HG03342 (cell line): ENCODE measurements around the gene HOXD1.

ENCODE experiments used
- ATAC-seq: cut with Tn5 transposase; IDR thresholded peaks from one replicate; pipeline ENCODE4 v1.9.1; 2021; ENCODE audit warnings: mild to moderate bottlenecking, moderate library complexity; ENCODE audit not compliant: unreplicated experiment

The HOXD1 gene

DNA sequence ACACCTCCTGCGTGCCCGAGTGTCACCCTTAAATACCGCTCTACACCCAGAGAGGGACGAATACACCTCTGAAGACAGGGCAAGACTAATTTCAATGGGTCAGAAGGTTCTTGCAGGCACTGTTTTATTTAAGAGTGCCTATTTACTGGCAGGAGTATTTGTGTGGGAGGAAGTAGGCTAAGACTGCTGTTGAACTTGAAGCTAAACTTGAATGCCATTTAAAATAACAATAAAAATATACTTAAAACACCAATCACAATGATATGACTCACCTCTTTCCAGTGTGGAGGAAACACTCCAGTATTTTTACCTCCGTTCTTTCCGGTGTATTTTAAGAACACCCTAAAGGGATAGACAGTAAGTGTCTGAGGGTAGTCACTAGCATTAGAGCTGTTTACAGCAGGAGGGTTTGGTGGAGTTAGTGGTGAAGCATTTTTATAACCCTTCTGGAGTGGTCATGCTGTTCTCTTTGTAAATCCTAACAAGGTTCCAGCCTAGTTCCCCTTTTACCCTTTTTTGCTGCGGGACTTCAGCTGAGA is 9.6 kb upstream of the HOXD1 start:
- no peak for ATAC-seq

DNA sequence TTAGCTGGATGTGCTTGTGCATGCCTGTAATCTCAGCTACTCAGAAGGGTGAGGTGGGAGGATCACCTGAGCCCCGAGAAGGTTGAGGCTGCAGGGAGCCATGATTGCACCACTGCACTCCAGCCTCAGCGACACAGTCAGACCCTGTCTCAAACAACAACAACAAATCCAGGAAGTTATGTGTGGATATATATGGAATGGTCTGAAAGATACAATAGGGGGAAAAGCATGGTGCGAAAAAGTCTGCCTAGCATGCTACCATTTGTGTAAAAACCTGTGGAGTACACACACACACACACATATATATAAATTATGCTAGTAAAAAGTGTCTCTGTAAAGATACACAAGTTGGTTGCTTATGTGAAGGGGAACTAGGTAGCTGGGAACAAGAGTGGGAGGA is 6.9 kb upstream of the HOXD1 start:
- no peak for ATAC-seq

DNA sequence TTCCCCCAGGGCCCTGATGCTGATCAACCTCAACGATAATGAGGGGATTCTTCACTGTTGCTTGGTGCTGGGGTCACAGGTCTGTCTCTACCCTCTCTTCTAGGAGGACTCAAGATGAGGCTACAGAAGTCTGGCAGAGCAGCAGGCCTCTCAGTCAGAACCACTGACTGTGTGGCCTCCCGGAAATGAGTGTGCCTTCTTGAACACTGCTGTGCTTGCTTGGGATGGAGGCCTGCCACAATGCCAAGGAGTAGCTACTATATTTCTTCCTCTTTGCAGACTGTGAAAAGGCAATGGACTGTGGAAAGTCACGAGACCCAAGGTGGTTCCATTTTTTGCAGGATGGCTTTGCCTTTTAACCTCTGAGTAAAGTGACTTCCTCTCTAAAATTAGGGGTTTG is 5.8 kb upstream of the HOXD1 start:
- no peak for ATAC-seq

DNA sequence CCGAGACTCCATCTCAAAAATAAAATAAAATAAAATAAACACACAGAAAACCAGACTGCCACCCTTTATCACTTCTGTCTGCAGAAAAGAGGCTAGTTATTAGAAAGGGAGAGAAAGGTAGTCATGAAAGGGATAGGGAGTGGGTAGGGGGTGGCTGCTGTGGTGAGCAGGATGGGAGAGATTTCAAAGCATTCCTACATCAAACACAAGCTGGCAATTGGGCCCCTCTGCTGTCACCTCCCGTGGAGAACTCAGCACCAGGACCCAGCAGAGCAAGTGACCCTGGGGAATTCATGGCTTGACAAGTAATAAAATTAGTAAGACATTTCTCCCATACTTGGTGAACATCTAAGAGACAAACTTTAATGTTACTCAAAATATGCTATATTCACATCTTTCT is 3.7 kb upstream of the HOXD1 start:
- ATAC-seq: no peak

DNA sequence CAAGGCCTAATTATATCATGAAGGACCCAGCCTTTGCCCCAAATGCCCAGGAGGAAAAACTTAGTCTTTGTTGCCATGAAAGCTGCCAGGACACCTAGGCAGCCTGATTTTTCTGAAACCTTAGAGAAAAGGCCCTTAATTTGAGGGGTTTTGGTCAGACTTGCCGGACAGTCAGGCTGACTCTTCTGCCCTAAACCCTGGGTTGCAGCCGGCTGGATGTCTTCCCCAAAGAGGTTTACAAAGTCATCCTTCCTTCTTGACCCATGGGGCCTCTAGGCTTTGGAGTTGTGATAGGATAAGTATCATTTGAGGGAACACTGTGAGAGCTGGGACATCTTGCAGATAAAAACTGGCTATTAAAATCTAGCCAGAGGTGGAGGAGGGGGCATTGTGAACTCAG is 2.4 kb upstream of the HOXD1 start:
- ATAC-seq: no peak

DNA sequence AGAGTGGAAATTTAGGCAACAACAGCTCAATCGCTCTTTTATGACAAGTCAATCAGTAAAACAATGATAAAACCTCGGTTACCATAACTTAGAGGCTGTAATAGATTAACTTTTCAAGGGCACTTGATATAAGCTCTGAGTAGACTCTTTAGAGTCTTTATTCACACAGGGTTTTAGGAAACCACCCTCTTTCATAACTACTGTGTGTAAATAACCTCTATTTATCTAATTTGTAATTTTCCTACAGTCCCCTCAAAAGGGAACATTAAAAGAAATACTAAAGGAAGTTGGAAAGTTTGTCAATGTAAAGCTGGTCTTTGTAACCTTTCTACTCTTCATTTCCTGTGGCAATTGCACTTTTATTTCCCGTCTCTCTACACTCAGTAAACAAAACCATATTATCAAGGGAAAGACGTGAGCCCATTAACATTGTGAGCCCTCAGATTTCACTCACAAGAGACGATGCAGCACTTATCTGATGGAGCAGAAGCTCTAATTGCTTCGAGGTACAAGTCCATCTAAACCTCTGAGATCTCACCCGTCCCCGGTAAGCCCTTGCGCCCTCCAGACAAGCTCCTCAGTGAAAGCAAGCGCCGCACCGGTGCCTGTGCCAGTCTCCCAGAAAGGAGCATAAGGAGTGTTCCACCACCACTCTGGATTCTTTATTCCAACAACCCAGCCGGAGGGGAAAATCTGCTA is 1.1 kb upstream of the HOXD1 start:
- ATAC-seq: no peak

DNA sequence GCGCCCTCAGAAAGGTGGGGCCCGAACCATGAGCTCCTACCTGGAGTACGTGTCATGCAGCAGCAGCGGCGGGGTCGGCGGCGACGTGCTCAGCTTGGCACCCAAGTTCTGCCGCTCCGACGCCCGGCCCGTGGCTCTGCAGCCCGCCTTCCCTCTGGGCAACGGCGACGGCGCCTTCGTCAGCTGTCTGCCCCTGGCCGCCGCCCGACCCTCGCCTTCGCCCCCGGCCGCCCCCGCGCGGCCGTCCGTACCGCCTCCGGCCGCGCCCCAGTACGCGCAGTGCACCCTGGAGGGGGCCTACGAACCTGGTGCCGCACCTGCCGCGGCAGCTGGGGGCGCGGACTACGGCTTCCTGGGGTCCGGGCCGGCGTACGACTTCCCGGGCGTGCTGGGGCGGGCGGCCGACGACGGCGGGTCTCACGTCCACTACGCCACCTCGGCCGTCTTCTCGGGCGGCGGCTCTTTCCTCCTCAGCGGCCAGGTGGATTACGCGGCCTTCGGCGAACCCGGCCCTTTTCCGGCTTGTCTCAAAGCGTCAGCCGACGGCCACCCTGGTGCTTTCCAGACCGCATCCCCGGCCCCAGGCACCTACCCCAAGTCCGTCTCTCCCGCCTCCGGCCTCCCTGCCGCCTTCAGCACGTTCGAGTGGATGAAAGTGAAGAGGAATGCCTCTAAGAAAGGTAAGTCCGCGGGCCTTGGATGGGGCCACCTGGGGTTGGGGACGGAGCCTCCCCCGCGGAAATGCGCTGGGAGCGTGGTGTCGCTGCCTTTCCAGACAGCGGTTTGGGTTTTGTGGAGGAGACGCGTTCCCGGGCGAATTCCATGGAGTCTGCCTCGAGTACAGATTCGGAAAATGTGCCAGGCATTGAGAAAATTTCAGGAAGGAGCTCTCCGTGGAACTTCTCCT is 559 bp downstream of the HOXD1 start:
- ATAC-seq: no peak

DNA sequence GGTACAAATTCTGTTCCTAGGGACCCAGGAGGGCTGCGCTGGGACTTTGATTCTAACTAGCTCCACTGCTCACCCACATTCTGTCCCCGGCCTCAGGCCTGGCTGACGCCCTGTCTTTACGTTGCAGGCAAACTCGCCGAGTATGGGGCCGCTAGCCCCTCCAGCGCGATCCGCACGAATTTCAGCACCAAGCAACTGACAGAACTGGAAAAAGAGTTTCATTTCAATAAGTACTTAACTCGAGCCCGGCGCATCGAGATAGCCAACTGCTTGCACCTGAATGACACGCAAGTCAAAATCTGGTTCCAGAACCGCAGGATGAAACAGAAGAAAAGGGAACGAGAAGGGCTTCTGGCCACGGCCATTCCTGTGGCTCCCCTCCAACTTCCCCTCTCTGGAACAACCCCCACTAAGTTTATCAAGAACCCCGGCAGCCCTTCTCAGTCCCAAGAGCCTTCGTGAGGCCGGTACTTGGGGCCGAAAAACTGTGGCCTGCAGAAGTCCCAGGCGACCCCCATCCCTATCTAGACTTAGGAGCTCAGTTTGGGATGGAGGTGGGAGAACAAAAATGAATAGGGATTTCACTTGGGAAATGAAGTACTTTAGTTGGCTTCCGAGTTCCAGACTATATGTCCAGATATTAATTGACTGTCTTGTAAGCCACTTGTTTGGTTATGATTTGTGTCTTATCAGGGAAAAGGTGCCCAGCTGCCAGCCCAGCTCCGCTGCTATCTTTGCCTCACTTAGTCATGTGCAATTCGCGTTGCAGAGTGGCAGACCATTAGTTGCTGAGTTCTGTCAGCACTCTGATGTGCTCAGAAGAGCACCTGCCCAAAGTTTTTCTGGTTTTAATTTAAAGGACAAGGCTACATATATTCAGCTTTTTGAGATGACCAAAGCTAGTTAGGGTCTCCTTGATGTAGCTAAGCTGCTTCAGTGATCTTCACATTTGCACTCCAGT is 1.5 kb downstream of the HOXD1 start:
- no peak for ATAC-seq

DNA sequence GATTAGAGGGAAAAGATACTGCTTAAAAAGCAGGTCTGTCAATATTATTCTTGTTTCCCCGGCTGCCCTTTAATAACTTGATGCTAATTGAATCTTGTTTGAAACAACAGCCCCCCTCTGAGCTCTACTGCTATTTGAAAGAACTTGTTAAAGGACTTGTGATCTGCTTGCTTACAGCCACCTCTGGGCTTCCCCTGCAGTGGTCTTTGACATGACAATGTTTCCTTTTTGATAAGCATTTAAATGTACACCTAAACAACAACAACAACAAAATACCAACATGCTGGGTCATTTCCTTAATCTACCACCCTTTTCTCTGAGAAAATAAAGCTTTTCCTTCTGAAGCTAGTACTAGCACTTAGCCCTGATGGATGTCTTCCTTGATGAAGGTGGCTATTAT is 3.9 kb downstream of the HOXD1 start:
- ATAC-seq: no peak

DNA sequence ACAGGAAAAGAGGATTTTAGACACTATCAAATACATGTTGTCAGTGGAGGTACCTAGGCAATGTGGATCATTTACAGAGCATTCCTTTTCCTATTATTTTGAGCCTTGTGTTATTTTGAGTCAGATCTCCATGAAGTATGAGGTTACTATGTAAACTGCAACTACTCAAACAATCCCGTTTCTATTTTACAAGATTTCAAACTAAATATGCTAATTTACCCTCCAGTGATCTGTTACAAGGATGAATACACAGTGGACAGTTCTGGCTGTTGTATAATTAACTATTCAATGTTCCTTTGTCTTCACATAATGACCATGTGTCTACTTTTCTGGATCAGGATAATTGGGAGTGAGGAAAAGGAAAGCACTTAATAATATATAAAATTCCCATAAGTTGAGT is 4.6 kb downstream of the HOXD1 start:
- ATAC-seq: no peak

DNA sequence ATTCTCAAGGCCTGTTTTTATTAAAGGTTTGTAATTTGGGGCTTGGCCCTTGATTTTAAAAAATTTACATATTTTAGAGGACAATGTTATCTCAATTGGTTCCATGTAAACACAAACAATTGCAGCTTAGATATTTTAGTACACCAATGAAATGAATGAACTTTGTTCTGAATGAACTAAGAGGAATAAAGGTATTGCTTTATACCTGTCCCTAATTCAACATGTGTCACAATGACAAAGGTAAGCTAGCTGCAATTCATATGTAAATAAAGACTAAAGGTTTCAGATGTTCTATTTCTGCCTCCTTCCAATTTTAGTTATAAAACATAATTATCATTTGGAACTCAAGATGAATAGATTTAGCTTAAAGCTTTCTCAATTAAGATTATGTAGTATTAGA is 11.4 kb downstream of the HOXD1 start:
- no peak for ATAC-seq

DNA sequence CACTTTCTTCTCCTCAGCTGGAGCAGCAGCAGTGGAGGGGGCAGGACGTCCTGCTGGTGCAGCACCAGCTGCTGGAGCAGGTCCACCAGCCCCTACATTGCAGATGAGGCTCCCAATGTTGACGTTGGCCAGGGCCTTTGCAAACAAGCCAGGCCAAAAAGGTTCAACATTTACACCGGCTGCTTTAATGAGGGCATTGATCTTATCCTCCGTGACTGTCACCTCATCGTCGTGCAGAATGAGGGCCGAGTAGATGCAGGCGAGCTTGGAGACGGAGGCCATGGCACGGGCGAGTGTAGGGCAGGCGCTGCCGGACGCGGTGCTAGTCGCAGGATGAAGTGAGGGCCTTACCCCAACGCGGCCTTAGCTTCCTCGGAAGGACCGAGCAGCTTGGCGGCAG is 12.5 kb downstream of the HOXD1 start:
- ATAC-seq: no peak

DNA sequence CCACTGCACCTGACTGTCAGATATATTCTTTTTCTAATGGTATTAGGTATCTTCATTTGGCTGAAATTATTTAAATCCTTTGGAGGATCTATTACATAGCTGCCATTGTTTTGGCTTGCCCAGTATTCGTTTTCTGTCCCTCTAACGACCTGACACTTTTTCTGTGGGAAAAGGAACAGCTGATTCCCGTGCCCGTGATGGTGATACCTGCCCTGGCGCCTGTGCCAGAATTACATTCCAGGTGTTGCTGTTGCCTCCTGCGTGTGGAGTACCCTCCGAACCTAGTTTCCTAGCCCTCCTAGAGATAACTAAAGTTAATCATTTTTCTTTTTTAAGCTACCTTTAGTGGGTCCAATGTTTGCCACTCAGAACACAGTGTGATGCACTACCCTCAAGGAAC is 14.0 kb downstream of the HOXD1 start:
- ATAC-seq: no peak

DNA sequence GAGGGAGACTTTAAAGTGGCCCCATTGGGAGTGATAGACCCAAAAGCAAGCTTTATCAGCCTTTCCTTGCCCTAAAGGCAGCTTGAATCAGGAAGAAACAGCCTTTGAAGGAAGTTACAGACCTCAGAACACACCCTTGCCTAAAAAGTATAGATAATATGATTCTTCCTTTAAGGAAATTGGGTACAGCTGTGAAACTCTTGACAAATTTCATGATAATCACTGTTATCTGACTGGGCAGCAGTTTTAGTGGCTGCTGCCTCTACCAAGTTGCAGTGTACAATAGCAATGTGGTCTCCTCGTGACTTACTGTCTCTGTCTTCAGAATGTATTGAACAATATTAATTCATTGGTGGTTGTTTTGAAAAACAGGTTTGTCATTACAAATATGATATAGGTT is 16.7 kb downstream of the HOXD1 start:
- no peak for ATAC-seq

DNA sequence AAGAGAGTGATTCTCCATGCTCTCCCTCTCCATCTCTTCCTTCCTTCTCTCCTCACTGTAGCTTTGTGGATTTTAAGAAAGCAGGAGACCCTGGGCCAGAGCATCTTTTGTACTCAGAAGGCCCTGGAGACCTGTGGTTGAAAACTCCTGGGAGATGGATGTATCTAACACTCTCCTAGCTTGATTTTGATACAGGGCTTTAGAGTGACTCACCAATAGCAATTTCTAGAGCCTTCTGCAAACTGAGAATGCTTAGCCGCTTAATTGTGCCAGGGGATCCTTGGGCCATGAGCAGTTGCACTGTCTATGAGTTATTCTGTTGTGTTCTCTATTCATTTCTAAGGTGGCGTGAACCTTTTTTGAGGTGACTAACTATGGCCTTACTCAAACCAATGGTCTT is 17.7 kb downstream of the HOXD1 start:
- ATAC-seq: no peak

DNA sequence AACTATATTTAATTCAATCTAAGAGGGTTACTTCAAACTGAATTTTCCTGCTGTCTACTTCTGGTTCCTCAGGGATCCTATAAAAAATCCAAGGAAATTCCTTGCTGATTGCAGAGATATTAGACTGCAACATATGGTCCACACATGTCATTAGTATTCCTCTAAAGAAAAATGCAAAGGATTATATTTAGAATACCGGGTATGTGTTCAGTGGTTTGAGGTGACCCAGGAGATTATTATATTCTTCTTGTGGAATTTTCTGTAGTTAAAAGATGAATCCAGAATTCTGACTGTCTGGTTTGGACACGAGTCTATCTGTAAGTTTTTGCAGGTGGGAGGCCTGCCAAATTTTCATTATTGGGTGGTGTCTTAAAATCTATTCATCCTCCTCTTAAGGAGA is 18.2 kb downstream of the HOXD1 start:
- ATAC-seq: no peak

DNA sequence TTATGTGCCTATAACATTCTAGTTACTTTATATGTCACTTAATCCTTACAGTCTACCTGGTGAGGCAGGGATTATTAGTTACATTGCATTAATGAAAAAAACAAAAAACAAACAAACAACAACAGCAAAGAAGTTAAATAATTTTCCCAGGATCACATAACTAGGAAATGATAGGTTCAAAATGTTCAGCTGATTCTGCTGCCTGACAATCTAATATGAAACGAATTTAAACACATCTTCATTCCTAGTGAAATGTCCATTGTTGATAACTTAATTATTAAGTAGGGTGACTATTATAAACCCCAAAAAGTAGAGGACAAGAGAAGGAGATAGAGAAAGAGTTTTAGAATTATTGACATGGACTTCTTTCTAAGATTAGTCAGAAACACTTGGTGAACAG is 22.6 kb downstream of the HOXD1 start:
- ATAC-seq: no peak

DNA sequence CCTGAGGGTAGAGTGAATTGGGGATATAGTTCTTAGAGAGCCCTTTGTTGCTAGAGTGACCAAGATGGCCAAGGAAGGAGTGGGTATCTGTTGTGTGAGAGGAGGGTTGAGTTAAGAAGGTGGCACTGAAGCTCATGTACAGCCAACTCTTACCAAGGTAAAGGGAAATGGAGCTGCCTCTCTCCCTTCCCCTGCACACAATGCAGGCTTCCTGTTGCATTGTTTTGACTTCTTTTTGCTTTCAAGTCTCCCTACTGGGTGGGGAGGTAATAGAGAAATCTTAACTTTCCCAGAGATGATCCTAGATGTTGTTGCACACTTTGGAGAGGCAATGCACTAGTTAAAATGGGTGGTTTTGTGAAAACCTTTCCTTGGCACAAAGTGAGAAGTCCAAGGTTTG is 23.8 kb downstream of the HOXD1 start:
- ATAC-seq: no peak

DNA sequence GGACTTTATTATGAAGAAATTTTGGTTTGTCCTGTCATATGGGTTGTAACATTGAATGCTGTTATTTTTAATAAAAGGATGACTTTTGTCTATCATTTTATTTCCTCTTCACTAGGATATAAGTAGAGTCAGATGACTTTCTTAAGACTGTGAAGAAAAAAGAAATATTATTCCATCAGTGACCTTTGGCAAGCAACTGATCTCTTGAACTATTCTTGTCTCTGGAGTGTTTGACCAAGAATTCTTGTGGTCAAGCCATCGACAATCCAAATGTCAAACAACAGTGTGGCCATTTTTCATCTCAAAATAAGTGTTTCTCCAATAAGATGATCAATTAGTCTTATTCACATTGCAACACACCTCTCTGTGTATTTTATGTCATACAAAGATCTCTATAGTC is 24.9 kb downstream of the HOXD1 start:
- no peak for ATAC-seq

DNA sequence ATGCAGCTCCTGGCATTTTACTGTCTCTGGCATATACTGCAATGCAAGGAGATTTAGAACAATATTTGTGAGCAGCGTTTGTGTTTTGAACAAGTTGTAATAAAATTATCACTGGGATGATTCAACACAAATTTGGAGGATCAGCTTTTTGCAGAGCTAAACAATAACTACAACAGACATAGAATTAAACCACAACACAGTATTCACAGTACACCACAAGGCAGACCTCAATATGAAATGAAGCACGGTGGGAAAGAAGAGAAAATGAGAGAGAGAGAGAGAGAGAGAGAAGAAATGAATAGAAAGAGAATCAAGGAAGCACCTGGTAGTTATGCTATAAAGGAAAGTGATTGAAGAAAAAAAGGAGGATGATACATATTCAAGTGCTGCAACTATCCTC is 39.4 kb downstream of the HOXD1 start:
- ATAC-seq: no peak

DNA sequence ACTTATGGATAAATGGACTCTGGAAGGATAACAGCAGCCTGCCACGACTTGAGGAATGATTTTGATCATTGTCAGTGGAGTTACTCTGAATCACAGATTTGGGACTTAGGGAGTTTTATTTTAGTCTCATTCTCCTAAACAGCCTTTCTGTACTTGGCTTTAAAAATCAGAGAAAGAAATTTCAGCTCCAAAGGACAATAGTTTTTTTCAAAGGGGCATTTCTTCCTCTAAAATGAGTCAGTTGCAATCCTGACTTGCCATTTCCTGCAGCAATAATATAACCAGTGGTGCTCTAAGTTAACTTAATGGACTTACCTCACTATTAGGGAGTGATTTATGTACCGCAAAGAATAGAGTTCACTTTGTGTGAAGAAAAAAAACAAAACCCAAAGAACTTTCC is 45.7 kb downstream of the HOXD1 start:
- ATAC-seq: no peak
